Spleen (tissue), 11 donors: ENCODE measurements around the gene NEDD4L. TPM values are rescaled to one million over a fixed set of nuclear protein-coding genes. Genes with fewer than 3 reads are reported as not detected.
A peak's percentile ranks its signal among the peaks of the same experiment; 100 is the strongest.

Experiments
- DNase-seq: peaks from one replicate; pipeline ENCODE4 v3.0.0-alpha.2; 2020
- H3K27ac ChIP-seq, 8 donors: fragments of 200-600 bp; sonication (generic) in 7 of 8; 1 replicate in 4 of 8; 2 replicates in 4 of 8; pipeline versions ENCODE4 v1.5.0 to v1.8.0; 2016 to 2021; ENCODE audit warnings: inconsistent platforms in 4 of 8, mild to moderate bottlenecking in 4 of 8, moderate library complexity in 1 of 8
- H3K27me3 ChIP-seq, 7 donors: fragments of 200-600 bp; sonication (generic) in 6 of 7; replicated peaks in 1 of 7; 1 replicate in 4 of 7; 2 replicates in 3 of 7; pipeline versions ENCODE4 v1.5.0 to v1.8.0; 2016 to 2021; ENCODE audit warnings: inconsistent platforms in 3 of 7, mild to moderate bottlenecking in 1 of 7
- H3K36me3 ChIP-seq, 6 donors: fragments of 200-600 bp; sonication (generic) in 5 of 6; 1 replicate in 4 of 6; 2 replicates in 2 of 6; pipeline versions ENCODE4 v1.5.0 to v1.8.0; 2016 to 2021; ENCODE audit warnings: inconsistent platforms in 2 of 6
- H3K4me1 ChIP-seq, 6 donors: fragments of 200-600 bp; sonication (generic) in 5 of 6; 1 replicate in 3 of 6; 2 replicates in 3 of 6; pipeline versions ENCODE4 v1.5.0 to v1.8.0; 2016 to 2021; ENCODE audit warnings: inconsistent platforms in 3 of 6
- H3K4me3 ChIP-seq, 8 donors: fragments of 200-600 bp; sonication (generic) in 7 of 8; 1 replicate in 4 of 8; 2 replicates in 4 of 8; pipeline versions ENCODE4 v1.5.0 to v1.8.0; 2016 to 2021; ENCODE audit warnings: inconsistent platforms in 4 of 8, mild to moderate bottlenecking in 4 of 8, moderate library complexity in 2 of 8
- H3K9me3 ChIP-seq, 8 donors: fragments of 200-600 bp; sonication (generic) in 7 of 8; 1 replicate in 4 of 8; 2 replicates in 4 of 8; pipeline versions ENCODE4 v1.5.0 to v1.8.0; 2016 to 2021; ENCODE audit warnings: inconsistent platforms in 4 of 8
- POLR2A ChIP-seq, 3 donors: fragments of 450-650 bp; IDR thresholded peaks; one replicate each; pipeline ENCODE4 v1.5.1; 2017; ENCODE audit warnings: antibody characterized with exemption in 3 of 3, mild to moderate bottlenecking in 1 of 3
- POLR2AphosphoS5 ChIP-seq, 3 donors: sonication (generic); formaldehyde crosslinking; IDR thresholded peaks; one replicate each; pipeline ENCODE4 v1.5.1; 2017; ENCODE audit warnings: antibody characterized with exemption in 3 of 3
- WGBS, 5 donors: extraction: QIAGEN DNeasy Blood & Tissue Kit in 3 of 5; methylation state at CpG; one replicate each; pipeline versions ENCODE4 v1.1.5 to v1.1.7; 2013 to 2018; 5-methylcytosine and 5-hydroxymethylcytosine counted together
- intact Hi-C: fragments of 100-400 bp; cut with DNase I; formaldehyde crosslinking; loops from one replicate; pipeline ENCODE4 v1.15.0; 2023; ENCODE audit warnings: low total_unique reads
- polyA plus RNA-seq, 3 donors: library from polyadenylated mRNA; stranded (reverse); fragments of 200-250 nt; gene quantifications; one replicate each; pipeline ENCODE4 v1.2.1, GENCODE V29; 2013
- total RNA-seq, 7 donors: library from RNA; depleted of rRNA in 3 of 7; stranded (reverse); fragments of >200 nt in 3 of 7; fragmentation: NEBNext Ultra II Directional in 4 of 7; extraction: Animal tissue kit (Norgen Biotek cat#: 25700) in 4 of 7; gene quantifications; one replicate each; pipeline versions ENCODE4 v1.1.0 to v1.2.1, GENCODE V29; 2016 to 2021
- TF ChIP-seq, protein P1 (sequence below), 11 experiments: fragments of 200-600 bp in 7 of 11; fragments of 450-650 bp in 4 of 11; sonication (generic) in 4 of 11; IDR thresholded peaks in 8 of 11; conservative IDR thresholded peaks in 3 of 11; 1 replicate in 7 of 11; 2 replicates in 4 of 11; pipeline versions ENCODE4 v1.4.0 to v1.8.0; 2016 to 2021; ENCODE audit warnings: antibody characterized with exemption in 11 of 11, inconsistent platforms in 4 of 11, mild to moderate bottlenecking in 1 of 11
- donor health status: healthy with polysubstance abuse.
- donor health status: DM: no; HTN: no; CAD: no; lungs with moderate emphysema.
- donor health status: DM: no; HTN: no; CAD: no.
- donor health status: Bipolar disorder and iron deficiency.
- donor health status: healthy.
- donor health status: DM: no; HTN: no; CAD: no.
- donor health status: DM: yes; HTN: yes; CAD: no.

NEDD4L gene
- total and polyA plus RNA-seq, 10 donors, result 8.7 to 26.9 (median 18.3) TPM

DNA sequence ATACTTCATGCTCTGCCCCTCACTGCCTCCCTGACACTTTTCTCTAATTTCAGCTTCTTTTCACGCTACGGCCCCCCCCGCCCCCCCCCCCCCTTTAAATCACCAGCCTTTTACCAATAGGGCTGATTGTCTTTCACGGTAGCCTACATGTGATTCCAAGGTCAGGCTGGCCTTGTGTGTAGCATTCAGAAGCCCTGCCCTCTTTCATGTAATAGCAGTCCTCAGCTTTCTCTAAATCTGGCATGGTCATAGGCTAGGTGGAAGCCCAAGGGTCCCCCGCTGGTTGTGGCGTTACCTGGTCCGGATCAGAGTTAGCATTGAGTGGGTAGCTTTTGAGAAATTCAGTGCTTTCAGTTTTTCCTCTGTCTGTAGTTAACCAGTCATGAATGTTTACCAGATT is 303.1 kb downstream of the NEDD4L start:
- Histone ChIP-seq H3K9me3 (no peaks in the 10 kb centered on the region), H3K4me1 (no peaks in the 10 kb centered on the region), H3K4me3 (no peak overlapping the region), H3K27me3 (no peaks in the 10 kb centered on the region), H3K36me3 (peaks cover 0 to 24% (median 0%) of the 10 kb centered on the region in 6 donors), H3K27ac (no peak overlapping the region)
- DNase-seq, result no peak
- WGBS, 5 donors, result 82 to 90% (median 85%) methylated on average over 7 of the region's 7 CpGs
- TF ChIP-seq POLR2A (IDR thresholded peaks at IDR 0.05), result no peak
- TF ChIP-seq, protein P1, sequence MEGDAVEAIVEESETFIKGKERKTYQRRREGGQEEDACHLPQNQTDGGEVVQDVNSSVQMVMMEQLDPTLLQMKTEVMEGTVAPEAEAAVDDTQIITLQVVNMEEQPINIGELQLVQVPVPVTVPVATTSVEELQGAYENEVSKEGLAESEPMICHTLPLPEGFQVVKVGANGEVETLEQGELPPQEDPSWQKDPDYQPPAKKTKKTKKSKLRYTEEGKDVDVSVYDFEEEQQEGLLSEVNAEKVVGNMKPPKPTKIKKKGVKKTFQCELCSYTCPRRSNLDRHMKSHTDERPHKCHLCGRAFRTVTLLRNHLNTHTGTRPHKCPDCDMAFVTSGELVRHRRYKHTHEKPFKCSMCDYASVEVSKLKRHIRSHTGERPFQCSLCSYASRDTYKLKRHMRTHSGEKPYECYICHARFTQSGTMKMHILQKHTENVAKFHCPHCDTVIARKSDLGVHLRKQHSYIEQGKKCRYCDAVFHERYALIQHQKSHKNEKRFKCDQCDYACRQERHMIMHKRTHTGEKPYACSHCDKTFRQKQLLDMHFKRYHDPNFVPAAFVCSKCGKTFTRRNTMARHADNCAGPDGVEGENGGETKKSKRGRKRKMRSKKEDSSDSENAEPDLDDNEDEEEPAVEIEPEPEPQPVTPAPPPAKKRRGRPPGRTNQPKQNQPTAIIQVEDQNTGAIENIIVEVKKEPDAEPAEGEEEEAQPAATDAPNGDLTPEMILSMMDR (IDR thresholded peaks at IDR 0.05 in 8 of 11, conservative IDR thresholded peaks at IDR 0.05 in 3 of 11), result no peak
- no peak for TF ChIP-seq POLR2AphosphoS5 (IDR thresholded peaks at IDR 0.05)
- intact Hi-C loops, result no loop called here

DNA sequence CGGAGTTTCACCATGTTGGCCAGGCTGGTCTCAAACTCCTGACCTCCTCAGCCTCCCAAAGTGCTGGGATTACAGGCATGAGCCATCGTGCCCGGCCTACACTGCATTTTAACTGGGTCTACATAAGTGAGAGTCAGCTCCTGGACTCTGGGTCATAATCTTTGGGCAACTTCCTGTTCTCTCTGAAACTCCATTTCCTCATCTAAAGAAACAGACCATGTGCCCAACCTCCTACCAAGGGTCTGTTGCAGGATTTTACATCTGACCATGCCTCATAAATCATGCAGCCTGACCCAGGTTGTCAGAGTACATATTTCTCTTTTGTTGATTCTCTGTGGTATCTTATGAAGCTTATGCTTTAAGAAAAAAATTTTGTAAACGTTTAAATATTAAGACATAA is 304.5 kb downstream of the NEDD4L start:
- Histone ChIP-seq H3K4me1 (no peaks in the 10 kb centered on the region), H3K27me3 (no peaks in the 10 kb centered on the region), H3K27ac (peak overlapping the region in 3 of 8 donors; percentile 7 to 51 (median 31)), H3K9me3 (no peaks in the 10 kb centered on the region), H3K36me3 (peaks cover 0 to 27% (median 0%) of the 10 kb centered on the region in 6 donors), H3K4me3 (no peak overlapping the region)
- no peak for TF ChIP-seq POLR2A (IDR thresholded peaks at IDR 0.05)
- TF ChIP-seq POLR2AphosphoS5 (IDR thresholded peaks at IDR 0.05), result no peak
- TF ChIP-seq, protein P1 (IDR thresholded peaks at IDR 0.05 in 8 of 11, conservative IDR thresholded peaks at IDR 0.05 in 3 of 11), result no peak
- no peak for DNase-seq
- 49 to 74% (median 66%) methylated on average over 4 of the region's 4 CpGs for WGBS, 5 donors
- intact Hi-C loops, result no loop called here

DNA sequence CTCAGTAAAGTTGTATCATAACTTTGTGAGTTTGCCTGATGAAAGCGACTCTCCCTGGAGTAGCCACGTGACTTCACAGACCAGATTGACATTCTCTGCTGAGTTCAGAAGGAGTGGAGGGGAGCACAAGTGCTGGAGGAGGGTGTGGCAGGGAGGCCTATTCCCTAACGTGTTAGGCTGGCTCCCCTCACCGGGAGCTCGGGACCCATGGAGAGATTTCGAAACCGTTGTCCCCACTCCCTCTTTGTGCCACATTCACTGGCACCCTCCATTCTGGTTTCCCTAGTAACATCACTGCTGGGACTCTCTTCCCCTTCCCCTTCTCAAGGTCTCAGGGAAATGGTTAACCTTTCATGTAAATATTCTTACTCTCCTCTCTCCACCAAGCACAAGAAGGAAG is 304.9 kb downstream of the NEDD4L start:
- intact Hi-C loops, result no loop called here
- Histone ChIP-seq H3K36me3 (peaks cover 0 to 29% (median 0%) of the 10 kb centered on the region in 6 donors), H3K9me3 (no peaks in the 10 kb centered on the region), H3K4me3 (no peak overlapping the region), H3K27me3 (no peaks in the 10 kb centered on the region), H3K27ac (peak overlapping the region in 3 of 8 donors; percentile 7 to 51 (median 31)), H3K4me1 (no peaks in the 10 kb centered on the region)
- no peak for DNase-seq
- no peak for TF ChIP-seq POLR2AphosphoS5 (IDR thresholded peaks at IDR 0.05)
- TF ChIP-seq, protein P1 (IDR thresholded peaks at IDR 0.05 in 8 of 11, conservative IDR thresholded peaks at IDR 0.05 in 3 of 11), result no peak
- whole genome bisulfite sequencing, 5 donors, result 66 to 81% (median 71%) methylated on average over 7 of the region's 7 CpGs

DNA sequence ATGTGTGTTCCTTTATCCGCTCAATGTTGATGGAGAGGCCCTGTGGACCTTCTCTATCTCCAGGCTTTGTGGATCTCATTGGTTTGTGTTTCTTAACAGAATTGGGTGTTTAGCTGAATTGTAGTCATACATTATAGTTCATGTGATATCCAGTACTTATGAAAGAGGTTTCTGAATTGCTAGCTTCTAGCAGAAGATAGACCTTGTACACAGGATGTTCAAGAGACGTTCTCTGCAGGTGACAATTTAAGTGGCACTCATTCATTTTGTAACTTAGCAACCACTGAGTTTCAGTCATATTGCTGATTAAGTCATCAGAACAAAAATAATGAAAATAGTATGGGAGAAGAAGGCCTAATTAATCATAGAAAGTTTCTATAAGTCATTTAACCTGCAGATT is 305.6 kb downstream of the NEDD4L start:
- no peak overlapping the region for H3K4me3 ChIP-seq

More for the DNA sequence above, 305.6 kb downstream of the NEDD4L start:
- H3K27ac ChIP-seq, result no peak overlapping the region
- no peaks in the 10 kb centered on the region for H3K27me3 ChIP-seq
- TF ChIP-seq, protein P1 (IDR thresholded peaks at IDR 0.05 in 8 of 11, conservative IDR thresholded peaks at IDR 0.05 in 3 of 11), result no peak
- TF ChIP-seq POLR2AphosphoS5 (IDR thresholded peaks at IDR 0.05), result no peak
- TF ChIP-seq POLR2A (IDR thresholded peaks at IDR 0.05), result no peak
- H3K4me1 ChIP-seq, result no peaks in the 10 kb centered on the region
- no peaks in the 10 kb centered on the region for H3K9me3 ChIP-seq
- DNase-seq, result no peak
- intact Hi-C loops, result no loop called here
- WGBS, 5 donors, result 75 to 86% (median 81%) methylated on average over 2 of the region's 2 CpGs
- H3K36me3 ChIP-seq, result peaks cover 0 to 34% (median 0%) of the 10 kb centered on the region in 6 donors
